HepG2 (cell line): ENCODE results near the gene PFKP. TPM values are rescaled to one million over a fixed set of nuclear protein-coding genes. Genes with fewer than 3 reads are reported as not detected.
A peak's percentile ranks its signal among the peaks of the same experiment; 100 is the strongest.

Experiments
- ATAC-seq: fragments of 200-7000 bp; cut with Tn5 transposase; 3 replicates; pipeline ENCODE4 v1.9.1; 2020; ENCODE audit warnings: mild to moderate bottlenecking, moderate library complexity
- BruUV-seq: library from RNA; stranded (reverse); fragments of 400-500 nt; replicated peaks from 2 replicates; lab custom pipeline; 2021; lab: Mats Ljungman, UMichigan
- CTCF ChIA-PET: fragments of 300-600 bp; formaldehyde crosslinking; extraction: SDS; loops from one replicate; lab custom pipeline; 2021; ENCODE audit warnings: low total read pairs, inconsistent platforms, low intra/inter-chr PET ratio; lab: Yijun Ruan, JAX
- POLR2A ChIA-PET: fragments of 350-600 bp; sonication (Branson Sonifier 250); formaldehyde crosslinking; loops from one replicate; lab custom pipeline; 2020; ENCODE audit warnings: antibody characterized with exemption, inconsistent platforms; lab: Yijun Ruan, JAX
- DNase-seq: peaks from one replicate; pipeline ENCODE4 v3.0.0-alpha.2; 2015; ENCODE audit warnings: low spot score
- FAIRE-seq: peaks from 3 replicates; lab custom pipeline; 2011; peaks lifted over from hg19 to GRCh38; lab: Jason Lieb, UNC
- H2AFZ ChIP-seq: one replicate; pipeline ENCODE4 v1.6.1; 2011; ENCODE audit warnings: low read length, inconsistent platforms
- H3K27ac ChIP-seq: fragments of 300-600 bp; 3 replicates; pipeline ENCODE4 v1.8.0; 2011; ENCODE audit warnings: mixed run types, mild to moderate bottlenecking, mixed read lengths, low read length, inconsistent platforms; ENCODE audit not compliant: insufficient read depth; ENCODE audit errors: extremely low read length
- H3K27me3 ChIP-seq, 2 experiments: fragments of 200-600 bp in 1 of 2; 2 replicates in 1 of 2; 3 replicates in 1 of 2; pipeline versions ENCODE4 v1.6.0 to v1.8.0; 2011; ENCODE audit warnings: low read length in 2 of 2, mild to moderate bottlenecking in 2 of 2, moderate library complexity in 2 of 2, inconsistent platforms in 1 of 2; ENCODE audit not compliant: insufficient read depth in 2 of 2, control insufficient read depth in 1 of 2
- H3K36me3 ChIP-seq, 2 experiments: fragments of 200-600 bp in 1 of 2; replicated peaks in 1 of 2; 2 replicates in 1 of 2; 3 replicates in 1 of 2; pipeline versions ENCODE4 v1.5.1 to v1.8.0; 2011; ENCODE audit warnings: low read length in 2 of 2, inconsistent platforms in 1 of 2; ENCODE audit not compliant: insufficient read depth in 2 of 2, control insufficient read depth in 1 of 2
- H3K4me1 ChIP-seq: 2 replicates; pipeline ENCODE4 v1.5.1; 2012; ENCODE audit warnings: low read length, inconsistent platforms; ENCODE audit not compliant: insufficient read depth
- H3K4me2 ChIP-seq: 2 replicates; pipeline ENCODE4 v1.6.0; 2011; ENCODE audit warnings: low read depth, low read length, inconsistent platforms
- H3K4me3 ChIP-seq, 3 experiments: fragments of 200-600 bp in 1 of 3; sonication (generic), shearing (Covaris generic) in 1 of 3; replicated peaks in 1 of 3; 2 replicates each; pipeline ENCODE4 v1.5.1; 2011 to 2016; ENCODE audit warnings: low read length in 3 of 3, inconsistent platforms in 2 of 3, low read depth in 2 of 3, mild to moderate bottlenecking in 2 of 3, control low read depth in 1 of 3, mixed read lengths in 1 of 3; ENCODE audit not compliant: insufficient read depth in 1 of 3
- H3K79me2 ChIP-seq: one replicate; pipeline ENCODE4 v1.6.1; 2011; ENCODE audit warnings: low read length, inconsistent platforms; ENCODE audit not compliant: insufficient read depth
- H3K9ac ChIP-seq: 2 replicates; pipeline ENCODE4 v1.6.0; 2011; ENCODE audit warnings: mild to moderate bottlenecking, low read depth, low read length, inconsistent platforms; ENCODE audit not compliant: insufficient read depth
- H3K9me3 ChIP-seq: 2 replicates; pipeline ENCODE4 v1.5.1; 2012; ENCODE audit warnings: mild to moderate bottlenecking, low read length
- H4K20me1 ChIP-seq: 2 replicates; pipeline ENCODE4 v1.6.0; 2011; ENCODE audit warnings: inconsistent platforms, mild to moderate bottlenecking, low read length, moderate library complexity; ENCODE audit not compliant: insufficient read depth
- GABPA ChIP-seq, 2 experiments: IDR thresholded peaks; 2 replicates each; pipeline ENCODE4 v1.6.1; 2011 to 2016; ENCODE audit warnings: low read depth in 2 of 2, low read length in 1 of 2, missing biosample characterization in 1 of 2, missing genetic modification characterization in 1 of 2
- GABPB1 ChIP-seq: IDR thresholded peaks from 2 replicates; pipeline ENCODE4 v1.6.1; 2016; ENCODE audit warnings: mild to moderate bottlenecking, missing genetic modification reagents, moderate library complexity, missing compliant biosample characterization
- HMG20B ChIP-seq: conservative IDR thresholded peaks from 2 replicates; pipeline ENCODE4 v1.6.1; 2016; ENCODE audit warnings: missing genetic modification reagents, missing compliant biosample characterization
- MLX ChIP-seq: IDR thresholded peaks from 2 replicates; pipeline ENCODE4 v1.6.1; 2016
- PLRG1 ChIP-seq: fragments of 450-650 bp; conservative IDR thresholded peaks from 2 replicates; pipeline ENCODE4 v1.6.1; 2016
- ZFP36L1 ChIP-seq: sonication (generic); formaldehyde crosslinking; IDR thresholded peaks from 2 replicates; pipeline ENCODE4 v1.8.0; 2022; ENCODE audit warnings: mild to moderate bottlenecking, missing genetic modification reagents, moderate library complexity
- ZKSCAN8 ChIP-seq: IDR thresholded peaks from 2 replicates; pipeline ENCODE4 v1.6.1; 2016; ENCODE audit warnings: borderline replicate concordance, missing genetic modification reagents, missing compliant biosample characterization
- ZNF512B ChIP-seq: sonication (generic); formaldehyde crosslinking; IDR thresholded peaks from 2 replicates; pipeline ENCODE4 v1.5.1; 2020; ENCODE audit warnings: missing genetic modification reagents, mild to moderate bottlenecking, borderline replicate concordance
- ZUFSP ChIP-seq: sonication (generic); formaldehyde crosslinking; IDR thresholded peaks from 2 replicates; pipeline ENCODE4 v1.9.0; 2021; ENCODE audit warnings: missing genetic modification reagents, mild to moderate bottlenecking, borderline replicate concordance
- WGBS: methylation state at CpG from one replicate; pipeline ENCODE4 v1.1.6; 2017; ENCODE audit warnings: low lambda C conversion rate; 5-methylcytosine and 5-hydroxymethylcytosine counted together
- in situ Hi-C: cut with HindIII; loops from 2 replicates; pipeline ENCODE4 v1.10.0; 2017; ENCODE audit warnings: low pct_unique_long_range_greater_than_20kb; ENCODE audit not compliant: extremely low pct_ligation_motif_present
- intact Hi-C: fragments of 100-400 bp; cut with micrococcal nuclease; formaldehyde crosslinking; loops from one replicate; pipeline ENCODE4 v1.10.0; 2022; ENCODE audit not compliant: unreplicated experiment
- polyA plus RNA-seq, 8 experiments: library from polyadenylated mRNA; depleted of rRNA in 3 of 8; stranded (reverse) in 7 of 8; unstranded in 1 of 8; fragments of >200 nt; fragmentation: Illumina TruSeq in 4 of 8; extraction: Trizol in 4 of 8; gene quantifications; 2 replicates each; pipeline versions ENCODE4 v1.2.1 to v1.2.3, GENCODE V29; 2011 to 2016; ENCODE audit warnings: low read depth in 4 of 8, missing spikeins in 1 of 8, mixed read lengths in 1 of 8; ENCODE audit not compliant: insufficient read depth in 1 of 8
- total RNA-seq, 5 experiments: library from RNA; depleted of rRNA; stranded (reverse); fragments of >200 nt; fragmentation: Illumina TruSeq; extraction: Trizol; gene quantifications; 2 replicates each; pipeline ENCODE4 v1.2.3, GENCODE V29; 2016; ENCODE audit warnings: low read depth in 1 of 5

Gene PFKP
- total and polyA plus RNA-seq, 2 of the 13 experiments (the other 11 are each of a cell fraction or from before 2014, with no cell fraction given): 0.80 to 2.4 TPM

GRCh38 chr10:3068201-3068967 lies 1.0 kb downstream of the PFKP start:
- Histone ChIP-seq H3K4me3 (peak overlapping the region in 2 of 3 experiments; percentile 60 to 61; a peak in 4 of 6 replicates), H4K20me1 (no peaks in the 10 kb centered on the region), H3K4me2 (no peak overlapping the region), H3K27ac (no peak overlapping the region), H3K4me1 (no peaks in the 10 kb centered on the region), H2AFZ (no peak overlapping the region), H3K27me3 (peaks cover 0 to 8% of the 10 kb centered on the region in 2 experiments; a peak in 2 of 5 replicates), H3K9ac (no peak overlapping the region), H3K36me3 (no peaks in the 10 kb centered on the region), H3K9me3 (no peaks in the 10 kb centered on the region), H3K79me2 (no peaks in the 10 kb centered on the region)
- no peak for DNase-seq
- in situ Hi-C loops: no loop called here
- POLR2A ChIA-PET: no interaction called here
- BruUV-seq: no TSS peak
- 91% methylated on average over 60 of the region's 86 CpGs for WGBS
- no peak for ATAC-seq
- CTCF ChIA-PET: no interaction called here
- no peak for TF ChIP-seq GABPB1 (CRISPR knock-in tag)
- TF ChIP-seq ZFP36L1: no peak
- no peak for TF ChIP-seq ZKSCAN8 (CRISPR knock-in tag)
- TF ChIP-seq MLX (CRISPR knock-in tag): no peak
- TF ChIP-seq ZNF512B: no peak
- no peak for TF ChIP-seq GABPA (IDR thresholded peaks at IDR 0.05; ENCODE audit: low read depth, low read length)
- TF ChIP-seq GABPA (CRISPR knock-in tag; IDR thresholded peaks at IDR 0.05; ENCODE audit: low read depth): no peak
- no peak for TF ChIP-seq HMG20B (CRISPR knock-in tag)
- TF ChIP-seq PLRG1: no peak
- no peak for TF ChIP-seq ZUFSP (CRISPR knock-in tag)
- intact Hi-C loops: no loop called here
- no peak for FAIRE-seq
